Body of pancreas (tissue), 4 donors: ENCODE measurements around the gene KATNAL2.
"Not testable (repeated sequence)": the region's sequence is repeated elsewhere in the genome, so short reads cannot be mapped to it uniquely, and the experiment has no call there.

ENCODE experiments used
- POLR2A ChIP-seq, 3 donors: fragments of 450-650 bp; IDR thresholded peaks; one replicate each; pipeline ENCODE4 v1.6.1; 2016; ENCODE audit warnings: antibody characterized with exemption in 3 of 3, mild to moderate bottlenecking in 2 of 3
- TF ChIP-seq, protein P1 (sequence below), 7 experiments: fragments of 450-650 bp in 4 of 7; fragments of 200-600 bp in 3 of 7; sonication (generic) in 3 of 7; IDR thresholded peaks; one replicate each; pipeline ENCODE4 v1.5.1; 2016 to 2019; ENCODE audit warnings: antibody characterized with exemption in 7 of 7

GRCh38 chr18:47023769-47024465 lies 106.5 kb downstream of the KATNAL2 start:
- TF ChIP-seq, protein P1, sequence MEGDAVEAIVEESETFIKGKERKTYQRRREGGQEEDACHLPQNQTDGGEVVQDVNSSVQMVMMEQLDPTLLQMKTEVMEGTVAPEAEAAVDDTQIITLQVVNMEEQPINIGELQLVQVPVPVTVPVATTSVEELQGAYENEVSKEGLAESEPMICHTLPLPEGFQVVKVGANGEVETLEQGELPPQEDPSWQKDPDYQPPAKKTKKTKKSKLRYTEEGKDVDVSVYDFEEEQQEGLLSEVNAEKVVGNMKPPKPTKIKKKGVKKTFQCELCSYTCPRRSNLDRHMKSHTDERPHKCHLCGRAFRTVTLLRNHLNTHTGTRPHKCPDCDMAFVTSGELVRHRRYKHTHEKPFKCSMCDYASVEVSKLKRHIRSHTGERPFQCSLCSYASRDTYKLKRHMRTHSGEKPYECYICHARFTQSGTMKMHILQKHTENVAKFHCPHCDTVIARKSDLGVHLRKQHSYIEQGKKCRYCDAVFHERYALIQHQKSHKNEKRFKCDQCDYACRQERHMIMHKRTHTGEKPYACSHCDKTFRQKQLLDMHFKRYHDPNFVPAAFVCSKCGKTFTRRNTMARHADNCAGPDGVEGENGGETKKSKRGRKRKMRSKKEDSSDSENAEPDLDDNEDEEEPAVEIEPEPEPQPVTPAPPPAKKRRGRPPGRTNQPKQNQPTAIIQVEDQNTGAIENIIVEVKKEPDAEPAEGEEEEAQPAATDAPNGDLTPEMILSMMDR (IDR thresholded peaks at IDR 0.05): not testable (repeated sequence)
- not testable (repeated sequence) for TF ChIP-seq POLR2A (IDR thresholded peaks at IDR 0.05)
